Heart left ventricle (tissue), 16 donors: ENCODE results near the gene MYO7A. TPM values are rescaled to one million over a fixed set of nuclear protein-coding genes. Genes with fewer than 3 reads are reported as not detected.
A peak's percentile ranks its signal among the peaks of the same experiment; 100 is the strongest.

Experiments
- ATAC-seq, 4 donors: fragments of 200-7000 bp; cut with Tn5 transposase; one replicate each; pipeline ENCODE4 v1.9.1; 2020 to 2022; ENCODE audit warnings: moderate library complexity in 4 of 4, mild to moderate bottlenecking in 3 of 4, moderate number of reproducible peaks in 1 of 4
- DNase-seq, 5 donors: peaks; one replicate each; pipeline ENCODE4 v3.0.0-alpha.2; 2020
- H3K27ac ChIP-seq, 12 donors: fragments of 200-600 bp; sonication (generic) in 4 of 12; one replicate each; pipeline versions ENCODE4 v1.5.0 to v1.8.0; 2016 to 2022; ENCODE audit warnings: mild to moderate bottlenecking in 2 of 12
- H3K27me3 ChIP-seq, 9 donors: fragments of 200-600 bp; sonication (generic) in 2 of 9; one replicate each; pipeline versions ENCODE4 v1.5.1 to v1.8.0; 2016 to 2022; ENCODE audit warnings: mild to moderate bottlenecking in 3 of 9
- H3K36me3 ChIP-seq, 9 donors: fragments of 200-600 bp; sonication (generic) in 2 of 9; one replicate each; pipeline versions ENCODE4 v1.5.0 to v1.8.0; 2018 to 2022; ENCODE audit warnings: mild to moderate bottlenecking in 2 of 9
- H3K4me1 ChIP-seq, 12 donors: fragments of 200-600 bp; sonication (generic) in 4 of 12; one replicate each; pipeline versions ENCODE4 v1.5.0 to v1.8.0; 2016 to 2022; ENCODE audit warnings: mild to moderate bottlenecking in 3 of 12
- H3K4me3 ChIP-seq, 12 donors: fragments of 200-600 bp; sonication (generic) in 4 of 12; one replicate each; pipeline versions ENCODE4 v1.5.0 to v1.8.0; 2017 to 2022; ENCODE audit warnings: mild to moderate bottlenecking in 9 of 12, moderate library complexity in 4 of 12
- H3K9me3 ChIP-seq, 12 donors: fragments of 200-600 bp; sonication (generic) in 4 of 12; one replicate each; pipeline versions ENCODE4 v1.5.0 to v1.8.0; 2016 to 2022; ENCODE audit warnings: mild to moderate bottlenecking in 1 of 12
- CTCF ChIP-seq, 12 donors: fragments of 200-600 bp; sonication (generic) in 4 of 12; IDR thresholded peaks; one replicate each; pipeline versions ENCODE4 v1.5.0 to v1.8.0; 2018 to 2022; ENCODE audit warnings: antibody characterized with exemption in 12 of 12, mild to moderate bottlenecking in 5 of 12
- POLR2A ChIP-seq, 2 donors: fragments of 450-650 bp; IDR thresholded peaks; one replicate each; pipeline ENCODE4 v1.6.1; 2017; ENCODE audit warnings: antibody characterized with exemption in 2 of 2, mild to moderate bottlenecking in 2 of 2, moderate library complexity in 2 of 2
- WGBS, 4 donors: extraction: QIAGEN DNeasy Blood & Tissue Kit in 2 of 4; methylation state at CpG; one replicate each; pipeline versions ENCODE4 v1.1.5 to v1.1.7; 2013 to 2018; 5-methylcytosine and 5-hydroxymethylcytosine counted together
- intact Hi-C, 10 donors: fragments of 100-400 bp; cut with DNase I; formaldehyde crosslinking; loops; one replicate each; pipeline versions ENCODE4 v1.11.1 to v1.14.2; 2022
- polyA plus RNA-seq, 2 donors: library from polyadenylated mRNA; stranded (reverse); fragments of 200-250 nt; gene quantifications; one replicate each; pipeline ENCODE4 v1.2.3, GENCODE V29; 2013
- total RNA-seq, 9 donors: library from RNA; depleted of rRNA in 2 of 9; stranded (reverse); fragments of >200 nt in 2 of 9; fragmentation: NEBNext Ultra II Directional in 3 of 9; extraction: Animal tissue kit (Norgen Biotek cat#: 25700) in 3 of 9; gene quantifications; one replicate each; pipeline versions ENCODE4 v1.1.0 to v1.2.4, GENCODE V29; 2016 to 2023
- donor health status: ischemic (EF 13 %, LVEDD 7.1; RV severe dilation, severe dysfunction).
- donor health status: healthy with polysubstance abuse.
- donor health status: DM: no; HTN: yes; CAD: no.
- donor health status: DM: no; HTN: no; CAD: no.
- donor health status: ischemic (EF 25% LVEDD 6.9; RV normal size, moderate dysfunction).
- donor health status: ischemic (EF 25% LVEDD 5.7; RV mildly dilated, moderate dysfunction).
- donor health status: healthy.
- donor health status: DM: yes; HTN: yes; CAD: no.
- donor health status: ischemic (EF 35%, LVEDD 5.7; RV mildly dilated, moderate dysfunction).
- donor health status: nonischemic (EF 11% LVEDD 7.7; RV severe dilation, severe dysfunction).
- donor health status: DM: yes; HTN: yes; CAD: no.
- donor health status: PGD.
- donor health status: ischemic (EF 29% LVEDD 5.4; RV normal size, mild dysfunction).
- donor health status: nonischemic (EF 23%, LVEDD 6.1; RV moderate dilation, normal function).

Gene MYO7A
- total and polyA plus RNA-seq, 11 donors, result 1.0 to 17.1 (median 2.7) TPM

DNA sequence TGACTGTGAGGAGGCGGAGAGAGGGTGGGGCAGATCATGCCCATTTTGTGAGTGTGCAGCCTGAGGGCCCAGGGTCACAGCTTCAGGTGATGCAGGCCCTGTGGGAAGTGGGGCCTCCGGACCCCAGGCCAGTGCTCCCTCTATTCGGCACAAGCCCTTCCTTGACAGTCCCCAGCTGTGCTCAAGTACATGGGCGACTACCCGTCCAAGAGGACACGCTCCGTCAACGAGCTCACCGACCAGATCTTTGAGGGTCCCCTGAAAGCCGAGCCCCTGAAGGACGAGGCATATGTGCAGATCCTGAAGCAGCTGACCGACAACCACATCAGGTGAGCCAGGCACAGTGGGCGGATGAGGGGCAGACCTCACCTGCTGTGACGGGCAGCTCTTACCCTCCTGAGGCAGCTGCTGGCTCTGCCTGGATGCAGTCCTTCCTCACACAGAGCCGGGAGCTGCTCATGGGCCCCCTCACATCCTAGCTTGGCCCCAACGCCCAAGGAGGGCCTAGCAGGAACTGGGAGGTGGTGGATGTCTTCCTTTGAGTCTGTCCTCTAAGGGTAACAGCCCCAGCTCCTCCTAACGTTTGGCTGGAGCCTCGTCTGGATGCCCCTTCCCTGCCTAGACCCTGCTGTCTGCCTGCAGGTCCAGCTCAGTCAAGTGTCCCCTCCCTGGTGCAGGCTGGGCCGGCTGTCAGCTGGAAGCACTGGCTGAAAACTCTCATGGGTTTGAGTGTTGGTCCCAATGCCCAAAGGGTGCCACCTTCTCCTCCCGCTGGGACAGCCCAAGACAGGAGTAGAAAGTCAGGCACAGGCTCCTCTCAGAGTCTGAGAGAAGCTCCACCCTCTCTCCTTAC lies 76.1 kb downstream of the MYO7A start:
- no peaks in the 10 kb centered on the region for H3K9me3 ChIP-seq
- H3K4me3 ChIP-seq, result no peak overlapping the region
- H3K27ac ChIP-seq, result no peak overlapping the region
- TF ChIP-seq CTCF (IDR thresholded peaks at IDR 0.05), result no peak
- TF ChIP-seq POLR2A (IDR thresholded peaks at IDR 0.05), result no peak
- H3K36me3 ChIP-seq, result peaks cover 0 to 4% (median 0%) of the 10 kb centered on the region in 9 donors
- intact Hi-C loops, result no loop called here
- peak in 1 of 5 donors; percentile 22 for DNase-seq
- H3K4me1 ChIP-seq, result no peaks in the 10 kb centered on the region
- H3K27me3 ChIP-seq, result no peaks in the 10 kb centered on the region
- no peak for ATAC-seq
- 80 to 84% (median 81%) methylated on average over 14 to 20 of the region's 20 CpGs for WGBS, 4 donors

GRCh38 chr11:77204754-77205466 lies 76.9 kb downstream of the MYO7A start:
- no peaks in the 10 kb centered on the region for H3K4me1 ChIP-seq
- H3K4me3 ChIP-seq, result no peak overlapping the region
- peaks cover 0 to under 1% (median 0%) of the 10 kb centered on the region in 9 donors for H3K36me3 ChIP-seq
- H3K27me3 ChIP-seq, result no peaks in the 10 kb centered on the region
- TF ChIP-seq CTCF (IDR thresholded peaks at IDR 0.05), result no peak
- H3K27ac ChIP-seq, result no peak overlapping the region
- H3K9me3 ChIP-seq, result no peaks in the 10 kb centered on the region
- ATAC-seq (no peak), DNase-seq (no peak)
- WGBS, 4 donors, result 81 to 89% (median 85%) methylated on average over 11 to 12 of the region's 12 CpGs
- intact Hi-C loops, result no loop called here

GRCh38 chr11:77205467-77206263 lies 77.6 kb downstream of the MYO7A start:
- 70 to 81% (median 75%) methylated on average over 20 to 30 of the region's 30 CpGs for WGBS, 4 donors
- ATAC-seq (no peak), DNase-seq (peak in 1 of 5 donors; percentile 13)
- Histone ChIP-seq H3K4me3 (no peak overlapping the region), H3K9me3 (no peaks in the 10 kb centered on the region), H3K27ac (no peak overlapping the region), H3K27me3 (no peaks in the 10 kb centered on the region), H3K36me3 (no peaks in the 10 kb centered on the region), H3K4me1 (no peaks in the 10 kb centered on the region)
- intact Hi-C loops, result no loop called here
- TF ChIP-seq CTCF (IDR thresholded peaks at IDR 0.05) (no peak), POLR2A (IDR thresholded peaks at IDR 0.05) (no peak)
